Duodenal mucosa (tissue), 2 donors: ENCODE measurements around the gene MCRIP2.
A peak's percentile ranks its signal among the peaks of the same experiment; 100 is the strongest.

Source experiments
- H3K27ac ChIP-seq: one replicate; pipeline ENCODE4 v1.7.0; 2013; ENCODE audit warnings: low read depth, low read length
- H3K27me3 ChIP-seq, 2 donors: one replicate each; pipeline ENCODE4 v1.7.0; 2013; ENCODE audit warnings: low read length in 2 of 2, control low read depth in 1 of 2; ENCODE audit not compliant: insufficient read depth in 2 of 2, control insufficient read depth in 1 of 2
- H3K36me3 ChIP-seq, 2 donors: one replicate each; pipeline ENCODE4 v1.7.0; 2013; ENCODE audit warnings: low read length in 2 of 2, control low read depth in 1 of 2; ENCODE audit not compliant: insufficient read depth in 2 of 2, control insufficient read depth in 1 of 2
- H3K4me1 ChIP-seq, 2 donors: one replicate each; pipeline ENCODE4 v1.7.0; 2013; ENCODE audit warnings: low read length in 2 of 2, control low read depth in 1 of 2; ENCODE audit not compliant: insufficient read depth in 2 of 2, control insufficient read depth in 1 of 2
- H3K4me3 ChIP-seq, 2 donors: one replicate each; pipeline ENCODE4 v1.7.0; 2013; ENCODE audit warnings: low read length in 2 of 2, low read depth in 1 of 2
- H3K9ac ChIP-seq, 2 donors: one replicate each; pipeline ENCODE4 v1.7.0; 2013; ENCODE audit warnings: low read length in 2 of 2, low read depth in 1 of 2
- H3K9me3 ChIP-seq, 2 donors: one replicate each; pipeline ENCODE4 v1.7.0; 2013; ENCODE audit warnings: low read length in 2 of 2, control low read depth in 1 of 2; ENCODE audit not compliant: control insufficient read depth in 1 of 2

Gene MCRIP2

GRCh38 chr16:660132-660458, 18.5 kb downstream of the MCRIP2 start:
- Histone ChIP-seq H3K36me3 (peaks cover 0 to 16% of the 10 kb centered on the region in 2 donors), H3K9ac (peak overlapping the region; percentile 18 to 25), H3K4me3 (no peak overlapping the region), H3K27me3 (no peaks in the 10 kb centered on the region), H3K4me1 (peaks cover 3 to 13% of the 10 kb centered on the region in 2 donors), H3K9me3 (no peaks in the 10 kb centered on the region), H3K27ac (no peak overlapping the region)

- Histone ChIP-seq H3K4me3 (no peak overlapping the region), H3K27me3 (no peaks in the 10 kb centered on the region)
These were observed 19.0 kb downstream of the MCRIP2 start for GRCh38 chr16:660459-661183.

GRCh38 chr16:661184-661821, 19.7 kb downstream of the MCRIP2 start:
- Histone ChIP-seq H3K36me3 (peaks cover 0 to 12% of the 10 kb centered on the region in 2 donors), H3K4me1 (peaks cover 3 to 13% of the 10 kb centered on the region in 2 donors), H3K27ac (no peak overlapping the region), H3K9me3 (no peaks in the 10 kb centered on the region), H3K4me3 (no peak overlapping the region), H3K9ac (no peak overlapping the region), H3K27me3 (no peaks in the 10 kb centered on the region)

More at GRCh38 chr16:660459-661183, 19.0 kb downstream of the MCRIP2 start:
- Histone ChIP-seq H3K4me1 (peaks cover 3 to 13% of the 10 kb centered on the region in 2 donors), H3K9ac (peak overlapping the region; percentile 18 to 25), H3K27ac (no peak overlapping the region), H3K36me3 (peaks cover 0 to 13% of the 10 kb centered on the region in 2 donors), H3K9me3 (no peaks in the 10 kb centered on the region)

- H3K9ac ChIP-seq = no peak overlapping the region
- no peaks in the 10 kb centered on the region for H3K9me3 ChIP-seq
- H3K27me3 ChIP-seq = no peaks in the 10 kb centered on the region
- no peak overlapping the region for H3K27ac ChIP-seq
- H3K36me3 ChIP-seq = peaks cover 0 to 12% of the 10 kb centered on the region in 2 donors
- H3K4me3 ChIP-seq = no peak overlapping the region
- peaks cover 3 to 13% of the 10 kb centered on the region in 2 donors for H3K4me1 ChIP-seq
These were observed 20.5 kb downstream of the MCRIP2 start for GRCh38 chr16:662095-662494.

- Histone ChIP-seq H3K9me3 (no peaks in the 10 kb centered on the region), H3K27me3 (no peaks in the 10 kb centered on the region), H3K4me3 (no peak overlapping the region), H3K4me1 (peaks cover 6 to 17% of the 10 kb centered on the region in 2 donors), H3K9ac (no peak overlapping the region), H3K27ac (no peak overlapping the region), H3K36me3 (peaks cover 0 to 12% of the 10 kb centered on the region in 2 donors)
These were observed 21.0 kb downstream of the MCRIP2 start for GRCh38 chr16:662597-662996.

GRCh38 chr16:666572-666971, 24.9 kb downstream of the MCRIP2 start:
- Histone ChIP-seq H3K4me3 (no peak overlapping the region), H3K36me3 (peaks cover 13 to 24% of the 10 kb centered on the region in 2 donors), H3K9ac (no peak overlapping the region), H3K9me3 (no peaks in the 10 kb centered on the region), H3K4me1 (peaks cover 14 to 16% of the 10 kb centered on the region in 2 donors), H3K27ac (no peak overlapping the region), H3K27me3 (no peaks in the 10 kb centered on the region)

- H3K36me3 ChIP-seq = peaks cover 16 to 30% of the 10 kb centered on the region in 2 donors
- no peak overlapping the region for H3K27ac ChIP-seq
- peaks cover 14 to 16% of the 10 kb centered on the region in 2 donors for H3K4me1 ChIP-seq
- peak overlapping the region; percentile 24 to 32 for H3K4me3 ChIP-seq
- no peaks in the 10 kb centered on the region for H3K9me3 ChIP-seq
- peak overlapping the region in 1 of 2 donors; percentile 60 for H3K9ac ChIP-seq
- H3K27me3 ChIP-seq = no peaks in the 10 kb centered on the region
These were observed 25.6 kb downstream of the MCRIP2 start for GRCh38 chr16:667113-667779.

- peak within 1 kb of the TSS; percentile 66 for H3K27ac ChIP-seq
- H3K27me3 ChIP-seq = no peaks in the 10 kb centered on the region
- H3K9ac ChIP-seq = peak within 1 kb of the TSS; percentile 74 to 79
- H3K4me1 ChIP-seq = peaks cover 14 to 16% of the 10 kb centered on the region in 2 donors
- no peaks in the 10 kb centered on the region for H3K9me3 ChIP-seq
- peaks cover 21 to 37% of the 10 kb centered on the region in 2 donors for H3K36me3 ChIP-seq
- H3K4me3 ChIP-seq = peak within 1 kb of the TSS; percentile 77 to 80
These were observed 26.3 kb downstream of the MCRIP2 start, which contains the start of gene RHOT2 for GRCh38 chr16:667780-668518. Gene RHOT2 (plus strand): TSS chr16:668132. CDS start chr16:668200, 68 bp downstream.

- peak overlapping the region; percentile 74 to 79 for H3K9ac ChIP-seq
These were observed 27.0 kb downstream of the MCRIP2 start for GRCh38 chr16:668519-669171.

More at GRCh38 chr16:668519-669171, 27.0 kb downstream of the MCRIP2 start:
- Histone ChIP-seq H3K4me3 (peak overlapping the region; percentile 77 to 80), H3K36me3 (peaks cover 22 to 43% of the 10 kb centered on the region in 2 donors), H3K4me1 (peaks cover 14 to 16% of the 10 kb centered on the region in 2 donors), H3K27me3 (no peaks in the 10 kb centered on the region), H3K27ac (peak overlapping the region; percentile 66), H3K9me3 (no peaks in the 10 kb centered on the region)
